Measurements from ENCODE around the gene ARRB2. TPM values are rescaled to one million over a fixed set of nuclear protein-coding genes. Genes with fewer than 3 reads are reported as not detected.
A peak's percentile ranks its signal among the peaks of the same experiment; 100 is the strongest.

The ARRB2 gene
- total RNA-seq, 1 experiment from 2014 or later = 14.3 TPM

DNA sequence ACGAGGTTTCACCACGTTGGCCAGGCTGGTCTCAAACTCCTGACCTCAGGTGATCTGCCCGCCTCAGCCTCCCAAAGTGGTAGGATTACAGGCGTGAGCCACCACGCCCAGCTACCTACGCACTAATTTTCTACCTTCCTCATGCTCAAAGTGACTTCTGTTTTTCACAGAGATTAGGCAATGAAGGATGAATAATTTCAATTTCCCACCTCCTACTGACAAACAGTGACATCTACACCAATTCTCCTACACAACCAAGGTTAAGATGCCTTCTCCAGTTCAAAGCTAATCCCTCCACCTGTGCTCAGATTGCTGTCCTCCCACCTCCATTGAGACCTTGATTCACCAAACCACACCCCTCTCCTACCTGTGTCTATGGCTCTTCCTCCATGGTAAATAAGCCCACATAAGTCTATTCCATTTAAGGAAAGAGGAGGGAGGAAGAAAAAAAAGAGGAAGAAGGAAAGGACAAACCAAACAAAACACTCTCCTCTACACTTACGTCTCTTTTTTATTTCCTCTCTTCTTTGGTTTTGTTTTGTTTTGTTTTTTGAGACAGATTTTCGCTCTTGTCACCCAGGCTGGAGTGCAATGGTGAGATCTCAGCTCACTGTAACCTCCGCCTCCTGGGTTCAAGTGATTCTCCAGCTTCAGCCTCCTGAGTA is 15.3 kb downstream of the ARRB2 start:
- DNase-seq (ENCODE audit: low read depth) = no peak

DNA sequence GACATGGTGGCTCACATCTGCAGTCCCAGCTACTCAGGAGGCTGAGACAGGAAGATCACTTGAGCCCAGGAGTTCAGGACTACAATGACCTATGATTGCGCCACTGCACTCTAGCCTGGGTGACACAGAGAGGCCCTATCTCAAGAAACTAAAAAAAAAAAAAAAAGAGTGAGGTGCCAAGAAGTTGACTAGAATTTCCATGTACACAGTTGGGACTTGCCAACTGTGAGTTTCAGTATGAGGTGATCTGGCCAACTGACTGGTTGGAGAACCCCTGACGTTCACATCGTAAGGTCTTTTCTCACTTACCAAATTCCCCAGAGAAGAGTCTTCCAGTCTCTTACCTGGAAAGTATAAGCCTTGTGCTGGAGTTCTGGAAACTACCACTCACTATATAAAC is 17.7 kb downstream of the ARRB2 start:
- no peak for DNase-seq (ENCODE audit: low read depth)

DNA sequence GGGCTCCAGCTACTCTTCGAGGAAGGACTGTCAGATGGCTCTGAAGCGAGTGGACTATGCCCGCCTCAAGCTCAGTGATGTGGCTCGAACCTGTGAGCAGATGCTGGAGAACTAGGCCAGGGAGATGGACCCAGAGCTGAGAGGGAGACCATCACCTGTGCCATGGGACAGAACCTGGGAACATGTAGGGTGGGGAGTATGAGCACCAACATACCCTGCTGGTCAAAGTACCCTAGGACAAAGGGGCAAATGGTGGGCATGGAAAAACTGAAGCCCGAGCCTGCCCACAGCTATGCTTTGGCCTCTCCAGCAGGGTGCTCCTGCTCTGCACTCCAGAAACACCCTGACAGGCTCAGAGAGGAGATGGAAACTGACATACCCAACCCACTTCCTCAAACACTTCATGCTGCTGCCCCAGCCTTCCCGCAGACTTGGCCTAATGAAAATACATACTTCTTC is 22.7 kb downstream of the ARRB2 start:
- no peak for DNase-seq (ENCODE audit: low read depth)

DNA sequence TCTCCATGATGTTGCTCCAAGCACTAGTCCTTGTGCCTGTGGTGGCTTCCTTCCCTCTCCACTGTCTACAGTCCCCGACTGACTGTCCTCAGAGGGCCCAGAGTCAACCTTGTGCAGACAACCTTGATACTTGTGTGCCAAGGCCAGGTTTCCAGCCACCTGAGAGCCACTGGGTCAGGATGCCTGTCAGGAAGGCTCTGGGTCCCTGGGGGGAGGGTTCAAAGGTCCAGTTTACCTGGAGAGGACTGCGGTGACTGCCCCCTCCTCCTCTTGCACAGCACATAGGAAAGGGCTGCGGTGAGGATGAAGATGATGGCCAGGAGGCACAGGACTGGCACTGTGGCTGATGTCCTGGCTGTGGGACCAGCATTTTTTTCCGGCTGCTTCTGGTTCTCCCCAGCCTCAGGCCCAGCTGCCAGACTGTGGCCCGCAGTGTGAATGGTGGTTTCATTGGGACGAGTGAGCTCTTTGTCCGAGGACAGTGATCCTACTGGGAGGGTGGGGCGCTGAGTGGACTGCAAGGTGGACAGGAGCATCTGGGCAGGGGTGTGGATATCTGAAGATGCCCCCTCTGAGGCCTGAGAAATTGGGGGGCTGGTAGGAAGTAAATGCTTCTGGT is 24.5 kb downstream of the ARRB2 start:
- no peak for DNase-seq (ENCODE audit: low read depth)

DNA sequence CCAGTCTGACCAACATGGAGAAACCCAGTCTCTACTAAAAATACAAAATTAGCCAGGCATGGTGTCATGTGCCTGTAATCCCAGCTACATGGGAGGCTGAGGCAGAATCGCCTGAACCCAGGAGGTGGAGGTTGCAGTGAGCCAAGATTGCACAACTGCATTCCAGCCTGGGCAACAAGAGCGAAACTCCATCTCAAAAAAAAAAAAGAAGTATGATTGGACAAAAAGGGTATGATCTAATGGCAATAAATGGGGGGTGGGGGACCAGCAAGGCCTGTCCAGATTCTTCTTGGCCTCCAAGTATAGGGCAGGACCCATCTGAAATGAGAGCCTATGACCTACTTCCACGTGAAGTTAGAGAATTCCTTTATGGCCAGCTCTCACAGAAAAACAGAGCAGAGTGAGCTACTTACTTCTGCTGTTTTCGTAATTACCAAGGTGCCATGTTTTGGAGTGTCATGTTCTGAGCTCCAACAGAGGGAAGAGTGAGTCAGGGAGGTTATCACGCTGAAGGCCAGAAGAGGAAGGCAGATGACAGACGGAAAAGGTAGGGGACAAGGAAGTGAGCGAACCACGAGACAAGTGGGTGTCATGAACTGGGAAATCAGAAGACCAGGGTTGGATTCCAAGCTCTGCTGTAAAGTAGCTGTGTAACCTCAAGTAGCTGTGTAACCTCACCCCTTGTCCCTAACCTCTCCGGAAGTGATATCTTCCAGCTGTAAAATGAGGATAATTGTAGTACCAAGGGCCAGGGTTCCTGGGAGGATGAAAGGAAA is 25.6 kb downstream of the ARRB2 start:
- DNase-seq (ENCODE audit: low read depth) = no peak

DNA sequence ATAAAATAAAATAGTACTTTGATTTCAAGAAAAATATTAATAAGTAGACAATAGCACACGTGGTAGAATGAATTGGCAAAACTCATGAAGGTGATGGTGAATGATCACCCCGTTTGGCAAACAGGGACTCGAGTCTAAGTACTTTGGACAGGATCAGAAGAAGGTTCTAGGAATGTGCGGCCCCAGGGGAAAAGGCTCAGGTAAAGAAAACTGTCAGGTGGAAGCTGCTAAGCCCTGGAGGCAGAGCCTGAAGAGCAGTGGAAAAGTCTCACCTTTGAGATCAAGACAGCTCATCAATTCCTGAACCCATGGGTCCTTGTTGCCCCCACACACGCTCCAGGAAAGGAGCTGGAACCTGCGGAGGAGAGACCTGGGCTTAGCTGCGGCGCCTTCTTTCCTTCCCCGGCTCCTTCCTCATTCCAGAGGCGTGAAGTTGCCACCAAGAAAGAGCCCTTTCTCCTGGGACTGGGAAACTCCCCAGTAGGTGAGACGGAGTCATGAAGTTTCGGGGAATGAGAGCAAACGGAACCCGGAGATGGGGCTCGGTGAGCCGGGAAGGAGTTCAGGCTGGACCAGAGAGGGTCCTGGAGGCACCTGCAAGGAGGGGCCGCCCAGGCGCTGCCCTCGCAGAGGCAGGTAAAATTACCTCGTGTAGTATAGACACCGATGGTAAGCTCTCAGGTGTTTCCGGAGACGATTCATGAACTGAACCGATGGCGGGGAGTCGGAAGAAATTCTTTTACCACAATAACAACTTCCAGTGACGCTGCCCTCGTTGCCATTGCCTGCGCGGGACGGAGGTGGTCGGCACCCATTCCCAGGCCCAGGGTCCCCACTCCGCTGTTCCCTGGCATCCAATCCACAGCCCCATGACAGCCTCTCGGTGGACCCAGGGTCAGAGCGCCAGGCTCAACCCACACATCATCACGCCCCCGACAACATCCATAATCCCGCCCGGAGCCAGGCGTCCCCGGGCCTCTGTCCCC is 28.0 kb downstream of the ARRB2 start:
- no peak for DNase-seq (ENCODE audit: low read depth)

DNA sequence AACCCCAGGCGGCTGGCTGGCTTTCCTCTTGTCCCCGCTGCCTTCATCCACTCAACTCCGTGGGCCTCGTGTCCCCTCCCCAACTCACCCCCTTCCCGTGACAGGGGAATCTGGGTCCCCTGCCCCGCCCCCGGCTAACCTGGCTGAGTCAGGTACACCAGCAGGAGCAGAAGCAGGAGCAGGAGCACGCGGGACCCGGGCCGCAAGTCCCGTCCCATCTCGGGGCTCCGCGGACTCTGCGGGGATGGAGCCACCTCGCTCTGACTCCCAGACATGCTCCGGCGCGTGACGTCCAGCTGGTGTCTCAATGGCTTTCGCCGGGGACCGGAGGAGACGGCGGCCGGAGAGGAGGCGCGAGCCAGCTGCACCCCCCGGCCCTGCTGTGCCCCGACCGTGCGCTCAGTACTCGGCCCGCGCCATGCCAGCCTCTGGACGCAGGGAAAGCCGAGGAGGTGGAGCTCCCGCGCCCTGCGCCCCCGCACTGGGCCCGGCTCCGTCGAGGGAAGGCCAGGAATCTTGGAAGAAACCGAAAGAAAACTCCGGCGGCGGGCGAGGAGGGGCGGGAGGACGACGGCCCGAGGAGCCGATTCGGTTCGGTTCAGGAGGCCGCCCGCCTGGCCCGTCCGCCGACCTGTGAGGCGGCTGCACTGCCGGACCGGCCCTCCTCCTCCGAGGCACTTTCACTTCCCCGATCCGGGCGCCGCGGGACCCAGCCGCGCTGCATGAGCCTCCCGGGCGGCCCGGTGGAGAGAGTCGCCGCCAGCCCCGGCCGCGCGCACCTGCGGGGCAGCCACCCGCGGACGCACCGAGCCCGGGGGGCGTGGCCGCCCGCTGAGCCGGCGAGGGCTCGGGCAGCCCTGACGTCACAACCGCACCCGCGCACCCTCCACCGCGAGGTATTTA is 28.9 kb downstream of the ARRB2 start, which contains the start of the genes CXCL16 and ZMYND15:
TSS of gene CXCL16 (minus strand) at position 807 of the 903 bp plus-strand sequence. CDS start at position 218, 589 bp downstream.
TSS of gene ZMYND15 (plus strand) at position 712 of the 903 bp plus-strand sequence. CDS start 716 bp downstream, outside the sequence.
- DNase-seq (ENCODE audit: low read depth) = peak; percentile 27

DNA sequence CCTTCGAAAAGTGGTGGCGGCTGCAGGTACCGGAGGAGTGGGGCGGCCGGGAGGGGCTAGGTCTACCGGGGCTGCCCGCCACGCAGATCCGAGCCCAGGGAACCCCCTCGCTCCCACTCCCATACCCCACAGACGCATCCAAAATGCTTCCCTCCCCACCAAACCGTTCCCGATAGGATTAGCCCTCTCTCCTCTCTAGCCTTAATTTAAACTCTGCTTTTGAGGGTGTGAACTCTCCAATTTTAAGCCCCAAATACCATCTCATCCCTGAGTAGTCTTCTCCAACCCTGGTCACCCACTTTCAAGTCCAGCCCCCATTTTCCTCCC is 29.6 kb downstream of the ARRB2 start:
- DNase-seq (ENCODE audit: low read depth) = no peak

DNA sequence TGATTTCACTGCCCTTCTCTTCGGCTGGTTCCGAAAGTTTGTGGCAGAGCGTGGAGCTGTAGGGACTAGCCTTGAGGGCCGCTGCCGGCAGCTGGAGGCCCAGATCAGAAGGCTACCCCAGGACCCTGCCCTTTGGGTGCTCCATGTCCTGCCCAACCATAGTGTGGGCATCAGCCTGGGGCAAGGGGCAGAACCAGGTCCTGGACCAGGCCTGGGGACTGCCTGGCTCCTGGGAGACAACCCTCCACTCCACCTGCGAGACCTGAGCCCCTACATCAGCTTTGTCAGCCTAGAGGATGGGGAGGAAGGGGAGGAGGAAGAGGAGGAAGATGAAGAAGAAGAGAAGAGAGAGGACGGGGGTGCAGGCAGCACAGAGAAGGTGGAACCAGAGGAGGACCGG is 30.2 kb downstream of the ARRB2 start:
- DNase-seq (ENCODE audit: low read depth) = no peak

DNA sequence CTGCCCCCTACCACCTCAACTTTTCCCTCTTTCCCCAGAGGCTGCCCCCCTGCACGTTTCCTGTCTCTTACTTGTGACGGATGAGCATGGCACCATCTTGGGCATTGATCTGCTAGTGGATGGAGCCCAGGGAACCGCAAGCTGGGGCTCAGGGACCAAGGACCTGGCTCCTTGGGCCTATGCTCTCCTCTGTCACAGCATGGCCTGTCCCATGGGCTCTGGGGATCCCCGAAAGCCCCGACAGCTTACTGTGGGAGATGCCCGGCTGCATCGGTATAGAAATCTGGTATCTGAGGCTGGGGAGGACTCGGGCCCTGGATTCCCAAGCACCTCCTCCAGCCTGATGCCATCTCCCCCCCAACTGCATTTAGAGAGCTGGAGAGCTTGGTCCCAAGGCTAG is 31.1 kb downstream of the ARRB2 start:
- no peak for DNase-seq (ENCODE audit: low read depth)

DNA sequence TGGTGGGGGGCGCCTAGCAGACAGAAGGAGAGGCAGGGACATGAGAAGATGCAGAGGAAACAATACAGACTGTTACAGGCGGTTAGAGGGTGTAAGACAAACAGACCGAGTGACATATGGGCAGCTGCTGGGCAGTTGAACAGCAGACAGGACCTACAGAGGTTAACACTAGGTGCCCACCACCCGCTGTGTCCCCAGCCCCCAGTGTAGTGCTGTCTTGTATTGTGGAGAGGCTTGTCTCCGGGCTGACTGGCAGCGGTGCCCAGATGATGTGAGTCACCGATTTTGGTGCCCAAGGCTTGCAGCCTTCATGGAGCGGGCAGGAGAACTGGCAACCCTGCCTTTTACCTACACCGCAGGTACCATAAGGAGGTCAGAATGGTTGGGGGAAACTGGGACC is 31.7 kb downstream of the ARRB2 start:
- no peak for DNase-seq (ENCODE audit: low read depth)

DNA sequence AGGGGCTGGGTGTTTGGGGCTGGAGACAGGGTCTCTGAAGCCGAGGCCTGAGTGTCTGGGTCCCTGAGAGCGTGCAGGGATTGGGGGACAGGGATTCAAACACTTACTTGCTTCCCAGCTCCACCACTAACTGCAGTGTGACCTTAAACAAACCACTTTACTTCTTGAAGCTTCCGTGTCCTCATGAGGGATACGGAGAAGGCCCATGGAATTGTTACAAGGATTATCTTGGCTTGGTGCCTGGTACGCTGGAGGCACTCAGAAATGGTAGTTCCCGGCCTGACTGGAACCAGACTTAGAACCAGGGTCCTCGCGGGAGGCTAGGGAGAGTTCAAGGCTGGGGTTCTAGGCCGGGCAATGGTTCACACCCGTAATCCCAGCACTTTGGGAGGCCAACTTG is 32.2 kb downstream of the ARRB2 start:
- DNase-seq (ENCODE audit: low read depth) = no peak

DNA sequence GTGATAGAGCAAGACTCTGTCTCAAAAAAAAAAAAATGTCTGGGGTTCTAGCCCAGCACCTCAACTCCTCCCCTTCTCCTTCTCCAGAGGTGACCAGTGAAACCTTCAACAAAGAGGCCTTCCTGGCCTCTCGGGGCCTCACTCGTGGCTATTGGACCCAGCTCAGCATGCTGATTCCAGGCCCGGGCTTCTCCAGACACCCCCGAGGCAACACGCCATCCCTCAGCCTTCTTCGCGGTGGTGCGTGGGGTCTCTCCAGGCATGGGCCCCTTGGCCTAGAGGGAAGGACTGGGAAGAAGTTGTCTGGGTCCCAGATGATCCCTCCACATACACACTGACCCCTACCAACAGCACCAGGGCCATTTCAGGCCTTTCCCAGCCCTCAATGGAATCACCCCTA is 32.8 kb downstream of the ARRB2 start:
- DNase-seq (ENCODE audit: low read depth) = no peak

DNA sequence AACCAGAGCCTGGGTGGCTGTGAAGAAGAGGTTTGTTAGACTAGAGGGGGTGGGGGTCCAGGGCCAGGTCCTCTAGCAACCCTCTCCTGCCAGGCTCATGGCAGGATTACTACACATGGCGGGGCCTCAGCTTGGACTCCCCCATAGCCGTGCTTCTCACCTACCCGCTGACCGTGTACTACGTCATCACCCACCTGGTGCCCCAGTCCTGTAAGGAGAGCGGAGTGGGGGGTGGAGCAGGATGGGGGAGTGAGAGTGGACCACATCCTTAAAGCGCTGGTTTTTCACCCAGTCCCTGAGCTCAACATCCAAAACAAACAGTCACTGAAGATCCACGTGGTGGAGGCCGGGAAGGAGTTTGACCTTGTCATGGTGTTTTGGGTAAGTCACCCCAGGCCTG is 33.5 kb downstream of the ARRB2 start:
- no peak for DNase-seq (ENCODE audit: low read depth)

DNA sequence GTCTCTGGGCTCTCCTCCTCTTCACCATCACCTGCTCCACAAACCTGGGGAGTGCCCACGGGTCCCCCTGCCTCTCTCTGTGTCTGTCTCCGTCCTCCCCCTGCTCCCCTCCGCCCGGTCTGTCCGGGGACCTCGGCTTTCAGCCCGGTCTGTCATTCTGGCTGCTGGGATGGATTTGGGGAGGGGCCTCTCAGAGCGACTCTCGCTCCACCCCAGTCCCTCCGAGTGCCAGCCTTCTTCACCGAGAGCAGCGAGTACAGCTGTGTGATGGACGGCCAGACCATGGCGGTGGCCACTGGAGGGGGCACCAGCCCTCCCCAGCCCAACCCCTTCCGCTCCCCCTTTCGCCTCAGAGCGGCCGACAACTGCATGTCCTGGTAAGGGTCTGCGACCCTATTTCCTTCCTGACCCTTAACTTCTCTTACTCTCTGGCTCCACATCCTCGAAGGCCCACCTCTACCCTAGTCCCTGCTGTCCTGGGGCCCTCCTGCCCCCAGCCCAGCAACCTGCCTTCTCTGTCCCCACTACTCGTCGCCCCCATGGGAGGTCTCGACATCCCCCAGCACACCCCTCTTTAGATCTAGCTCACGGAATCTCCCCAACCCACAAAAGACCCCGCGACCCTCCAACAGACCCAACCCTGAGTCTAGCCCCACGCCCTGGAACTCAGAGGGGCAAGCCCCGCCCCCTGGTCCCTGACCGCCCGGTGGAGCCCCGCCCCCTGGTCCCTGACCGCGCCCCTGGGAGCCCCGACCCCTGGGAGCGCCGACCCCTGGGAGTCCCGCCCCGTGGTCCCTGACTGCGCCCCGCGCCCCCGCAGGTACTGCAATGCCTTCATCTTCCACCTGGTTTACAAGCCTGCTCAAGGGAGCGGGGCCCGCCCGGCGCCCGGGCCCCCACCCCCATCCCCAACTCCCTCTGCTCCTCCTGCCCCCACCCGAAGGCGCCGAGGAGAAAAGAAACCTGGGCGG is 34.9 kb downstream of the ARRB2 start:
- no peak for DNase-seq (ENCODE audit: low read depth)

DNA sequence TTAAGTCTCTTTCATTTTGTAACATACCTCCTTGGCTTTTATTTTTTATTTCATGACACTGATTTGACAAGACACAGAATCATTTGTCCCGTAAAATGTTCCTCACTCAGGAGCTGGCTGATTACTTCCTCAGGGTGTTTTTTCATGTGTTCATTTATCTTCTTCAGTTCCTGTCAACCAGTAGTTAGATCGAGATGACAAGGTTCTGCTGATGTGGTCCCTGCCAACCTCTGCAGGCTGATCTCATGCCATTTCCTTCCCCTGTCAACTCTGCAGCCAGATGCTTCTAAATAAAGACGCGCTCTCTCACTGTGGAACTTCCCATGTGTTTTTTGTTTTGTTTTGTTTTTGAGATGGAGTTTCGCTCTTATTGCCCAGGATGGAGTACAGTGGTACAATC is 37.4 kb downstream of the ARRB2 start:
- DNase-seq (ENCODE audit: low read depth) = peak; percentile 14

DNA sequence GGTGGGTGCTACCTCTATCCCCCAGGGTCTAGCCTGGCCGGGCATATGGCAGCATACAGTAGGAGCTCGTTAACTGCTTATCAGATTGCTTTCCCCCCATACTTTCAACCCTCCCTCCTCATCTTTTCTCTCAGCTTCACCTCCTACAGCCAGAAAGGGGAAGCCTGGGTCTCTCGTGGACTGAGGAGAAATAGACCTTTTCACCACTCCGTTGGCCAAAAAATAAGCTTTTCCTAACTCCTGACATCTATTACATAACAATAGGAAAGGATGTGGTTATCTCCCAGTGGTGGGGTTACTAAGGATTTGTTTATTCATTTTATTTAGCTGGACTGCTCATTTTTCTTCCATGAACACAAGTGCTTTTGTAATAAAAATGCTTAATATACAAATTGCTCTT is 38.3 kb downstream of the ARRB2 start:
- no peak for DNase-seq (ENCODE audit: low read depth)

DNA sequence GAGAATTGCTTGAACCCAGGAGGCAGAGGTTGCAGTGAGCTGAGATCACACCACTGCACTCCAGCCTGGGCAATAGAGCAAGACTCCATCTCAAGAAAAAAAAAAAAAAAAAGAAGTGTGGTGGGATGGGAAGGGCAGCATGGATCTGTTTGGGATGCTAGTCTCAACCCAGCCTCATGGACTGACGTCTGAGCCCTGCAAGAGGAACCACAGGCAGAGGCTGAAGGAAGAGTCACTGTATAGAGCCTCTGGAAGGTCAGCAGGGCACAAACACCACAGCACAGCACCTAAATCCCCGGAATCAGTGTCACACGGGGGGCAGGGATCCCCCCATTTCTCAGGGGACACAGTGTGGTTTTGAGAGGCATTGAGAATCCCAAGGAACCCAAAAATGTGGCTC is 40.2 kb downstream of the ARRB2 start:
- DNase-seq (ENCODE audit: low read depth) = no peak

DNA sequence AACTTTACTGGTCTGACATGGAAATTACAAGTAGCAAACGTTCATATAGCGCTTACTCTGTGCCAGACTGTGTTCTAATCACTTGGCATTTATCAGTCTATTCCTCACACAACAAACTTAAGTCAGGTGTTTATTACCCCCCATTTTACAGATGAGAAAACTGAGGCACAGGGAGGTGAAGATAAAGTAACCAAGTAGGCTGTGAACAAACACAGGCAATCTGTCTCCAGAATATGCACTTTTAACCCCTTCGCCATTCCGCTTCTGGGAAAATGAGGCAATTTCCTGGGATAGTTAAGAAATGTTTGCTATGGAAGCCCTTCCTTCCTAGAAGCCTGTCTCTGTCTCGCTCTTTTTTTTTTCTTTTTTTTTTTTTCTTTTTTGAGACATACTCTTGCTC is 41.5 kb downstream of the ARRB2 start:
- no peak for DNase-seq (ENCODE audit: low read depth)

Data from RPMI7951 (cell line).